GM21423 (cell line): Measurements from ENCODE around the gene DDX10.
"Not testable (repeated sequence)": the region's sequence is repeated elsewhere in the genome, so short reads cannot be mapped to it uniquely, and the experiment has no call there.

ENCODE experiments used
- ATAC-seq: cut with Tn5 transposase; IDR thresholded peaks from one replicate; pipeline ENCODE4 v1.9.1; 2021; ENCODE audit warnings: mild to moderate bottlenecking, moderate library complexity; ENCODE audit not compliant: unreplicated experiment

DDX10 gene

GRCh38 chr11:108654100-108654499 lies 10.8 kb upstream of the DDX10 start:
- not testable (repeated sequence) for ATAC-seq

GRCh38 chr11:108654994-108655631 lies 9.8 kb upstream of the DDX10 start:
- no peak for ATAC-seq

- ATAC-seq: peak; percentile 27
These were observed 2.2 kb upstream of the DDX10 start for GRCh38 chr11:108662700-108663099.

- ATAC-seq: peak; percentile 53
These were observed 1.6 kb upstream of the DDX10 start for GRCh38 chr11:108663154-108663877.

- ATAC-seq: no peak
These were observed 1.5 kb downstream of the DDX10 start for GRCh38 chr11:108666373-108666772.

- ATAC-seq: no peak
These were observed 4.4 kb downstream of the DDX10 start for GRCh38 chr11:108669286-108669685.

- ATAC-seq: no peak
These were observed 4.8 kb downstream of the DDX10 start for GRCh38 chr11:108669711-108670110.

- ATAC-seq: no peak
These were observed 5.6 kb downstream of the DDX10 start for GRCh38 chr11:108670451-108670850.

- no peak for ATAC-seq
These were observed 7.2 kb downstream of the DDX10 start for GRCh38 chr11:108672113-108672512.

GRCh38 chr11:108672786-108673185 lies 7.9 kb downstream of the DDX10 start:
- no peak for ATAC-seq

GRCh38 chr11:108679045-108679444 lies 14.2 kb downstream of the DDX10 start:
- no peak for ATAC-seq

GRCh38 chr11:108680271-108680670 lies 15.4 kb downstream of the DDX10 start:
- ATAC-seq: no peak

GRCh38 chr11:108685419-108686130 lies 20.7 kb downstream of the DDX10 start:
- no peak for ATAC-seq

- no peak for ATAC-seq
These were observed 29.0 kb downstream of the DDX10 start for GRCh38 chr11:108693852-108694251.

- no peak for ATAC-seq
These were observed 30.0 kb downstream of the DDX10 start for GRCh38 chr11:108694846-108695245.

- ATAC-seq: peak; percentile 79
These were observed 33.1 kb downstream of the DDX10 start for GRCh38 chr11:108697872-108698473.

GRCh38 chr11:108698844-108699642 lies 34.2 kb downstream of the DDX10 start:
- ATAC-seq: peak; percentile 78

- no peak for ATAC-seq
These were observed 39.0 kb downstream of the DDX10 start for GRCh38 chr11:108703916-108704315.

- no peak for ATAC-seq
These were observed 40.2 kb downstream of the DDX10 start for GRCh38 chr11:108705061-108705460.

GRCh38 chr11:108708173-108708572 lies 43.3 kb downstream of the DDX10 start:
- ATAC-seq: no peak

- ATAC-seq: no peak
These were observed 44.9 kb downstream of the DDX10 start for GRCh38 chr11:108709741-108710140.
